Adrenal gland (tissue), 5 donors: ENCODE measurements around the gene RAB11FIP2.

ENCODE experiments used
- POLR2A ChIP-seq, 2 donors: fragments of 450-650 bp; IDR thresholded peaks; one replicate each; pipeline ENCODE4 v1.6.1; 2017; ENCODE audit warnings: antibody characterized with exemption in 2 of 2, mild to moderate bottlenecking in 2 of 2, moderate library complexity in 1 of 2
- TF ChIP-seq, protein P1 (sequence below), 6 experiments: fragments of 450-650 bp in 4 of 6; fragments of 200-600 bp in 2 of 6; sonication (generic) in 1 of 6; IDR thresholded peaks; 1 replicate in 5 of 6; 2 replicates in 1 of 6; pipeline versions ENCODE4 v1.5.1 to v1.8.0; 2016 to 2021; ENCODE audit warnings: antibody characterized with exemption in 6 of 6, mild to moderate bottlenecking in 2 of 6, moderate library complexity in 1 of 6
- donor health status: DM: no; HTN: no; CAD: no.

DNA sequence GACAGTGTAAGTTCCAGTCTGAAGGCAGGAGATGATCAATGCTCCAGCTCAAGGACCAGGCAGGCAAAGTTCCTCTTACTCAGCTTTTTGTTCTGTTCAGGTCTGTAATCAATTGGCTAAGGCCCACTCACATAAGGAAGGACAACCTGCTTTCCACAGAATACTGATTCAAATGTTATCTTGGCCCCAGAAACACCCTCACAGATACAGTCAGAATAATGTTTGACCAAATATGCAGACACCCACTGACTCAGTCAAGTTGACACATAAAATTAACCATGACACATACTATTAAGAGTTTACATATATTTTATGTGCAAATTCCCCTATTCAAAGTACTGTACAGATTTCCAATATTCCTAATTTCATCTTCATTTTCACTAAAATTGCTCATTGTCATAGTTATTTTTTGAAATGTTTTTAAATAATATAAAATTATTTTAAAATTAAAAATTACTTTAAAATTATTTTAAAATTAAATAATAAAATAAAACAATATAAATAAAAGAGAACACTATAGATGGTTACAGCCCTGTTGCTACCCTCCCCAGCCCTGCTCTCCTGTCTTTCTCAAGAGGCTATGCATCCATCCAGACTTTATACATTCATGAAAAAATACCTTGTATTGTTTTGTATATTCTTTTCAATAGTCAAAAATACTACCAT, 59.4 kb downstream of the RAB11FIP2 start:
- TF ChIP-seq, protein P1, sequence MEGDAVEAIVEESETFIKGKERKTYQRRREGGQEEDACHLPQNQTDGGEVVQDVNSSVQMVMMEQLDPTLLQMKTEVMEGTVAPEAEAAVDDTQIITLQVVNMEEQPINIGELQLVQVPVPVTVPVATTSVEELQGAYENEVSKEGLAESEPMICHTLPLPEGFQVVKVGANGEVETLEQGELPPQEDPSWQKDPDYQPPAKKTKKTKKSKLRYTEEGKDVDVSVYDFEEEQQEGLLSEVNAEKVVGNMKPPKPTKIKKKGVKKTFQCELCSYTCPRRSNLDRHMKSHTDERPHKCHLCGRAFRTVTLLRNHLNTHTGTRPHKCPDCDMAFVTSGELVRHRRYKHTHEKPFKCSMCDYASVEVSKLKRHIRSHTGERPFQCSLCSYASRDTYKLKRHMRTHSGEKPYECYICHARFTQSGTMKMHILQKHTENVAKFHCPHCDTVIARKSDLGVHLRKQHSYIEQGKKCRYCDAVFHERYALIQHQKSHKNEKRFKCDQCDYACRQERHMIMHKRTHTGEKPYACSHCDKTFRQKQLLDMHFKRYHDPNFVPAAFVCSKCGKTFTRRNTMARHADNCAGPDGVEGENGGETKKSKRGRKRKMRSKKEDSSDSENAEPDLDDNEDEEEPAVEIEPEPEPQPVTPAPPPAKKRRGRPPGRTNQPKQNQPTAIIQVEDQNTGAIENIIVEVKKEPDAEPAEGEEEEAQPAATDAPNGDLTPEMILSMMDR (IDR thresholded peaks at IDR 0.05) = no peak
- no peak for TF ChIP-seq POLR2A (IDR thresholded peaks at IDR 0.05)
